ENCODE results near the gene GARNL3. TPM values are rescaled to one million over a fixed set of nuclear protein-coding genes. Genes with fewer than 3 reads are reported as not detected.

Gene GARNL3
- total RNA-seq, 6 experiments from 2014 or later = 4.4 to 9.7 (median 6.1) TPM

DNA sequence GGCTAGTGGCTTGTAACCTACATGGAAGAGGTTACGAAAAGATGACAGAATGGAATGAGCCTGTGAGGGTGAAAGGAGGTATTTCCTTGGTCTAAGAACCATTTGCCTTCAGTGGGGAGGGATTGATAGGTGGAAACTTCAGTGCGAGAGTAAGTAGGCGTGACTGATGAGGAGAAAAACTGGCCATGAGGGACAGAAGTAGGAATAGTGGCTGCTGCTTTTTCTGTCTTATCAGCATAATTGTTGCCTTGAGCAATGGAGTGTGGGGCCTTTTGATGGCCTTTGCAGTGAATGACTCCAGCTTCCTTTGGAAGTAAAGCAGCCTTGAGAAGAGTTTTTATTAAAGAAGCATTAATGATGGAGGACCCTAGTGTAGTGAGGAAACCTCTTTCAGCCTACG, 150.6 kb downstream of the GARNL3 start:
- H3K36me3 ChIP-seq = no peaks in the 10 kb centered on the region
- WGBS (ENCODE audit: insufficient coverage, low coverage, low lambda C conversion rate, missing lambda C conversion rate) = 100% methylated on average over 2 of the region's 4 CpGs
- TF ChIP-seq CTCF (IDR thresholded peaks at IDR 0.05) = no peak
- no peak for TF ChIP-seq POLR2A (IDR thresholded peaks at IDR 0.05)
- H3K27me3 ChIP-seq = no peaks in the 10 kb centered on the region
- H3K4me3 ChIP-seq = no peak overlapping the region
- intact Hi-C loops (cut with DNase I) = no loop called here
- ATAC-seq (no peak), DNase-seq (no peak)
- no peaks in the 10 kb centered on the region for H3K9me3 ChIP-seq
- H3K4me1 ChIP-seq = no peaks in the 10 kb centered on the region
- H3K27ac ChIP-seq = no peak overlapping the region

- no peaks in the 10 kb centered on the region for H3K9me3 ChIP-seq
- H3K36me3 ChIP-seq = no peaks in the 10 kb centered on the region
- no peaks in the 10 kb centered on the region for H3K27me3 ChIP-seq
- DNase-seq = no peak
- no peak overlapping the region for H3K27ac ChIP-seq
- H3K4me3 ChIP-seq = no peak overlapping the region
- intact Hi-C loops (cut with DNase I) = no loop called here
- H3K4me1 ChIP-seq = no peaks in the 10 kb centered on the region
- no peak for ATAC-seq
- TF ChIP-seq CTCF (IDR thresholded peaks at IDR 0.05) (no peak), POLR2A (IDR thresholded peaks at IDR 0.05) (no peak)
- 78% methylated on average over 1 of the region's 1 CpG for WGBS (ENCODE audit: insufficient coverage, low coverage, low lambda C conversion rate, missing lambda C conversion rate)
These were observed 151.1 kb downstream of the GARNL3 start for GRCh38 chr9:127415657-127416056.

GRCh38 chr9:127417131-127418036, 152.8 kb downstream of the GARNL3 start:
- intact Hi-C loops (cut with DNase I) = no loop called here

DNA sequence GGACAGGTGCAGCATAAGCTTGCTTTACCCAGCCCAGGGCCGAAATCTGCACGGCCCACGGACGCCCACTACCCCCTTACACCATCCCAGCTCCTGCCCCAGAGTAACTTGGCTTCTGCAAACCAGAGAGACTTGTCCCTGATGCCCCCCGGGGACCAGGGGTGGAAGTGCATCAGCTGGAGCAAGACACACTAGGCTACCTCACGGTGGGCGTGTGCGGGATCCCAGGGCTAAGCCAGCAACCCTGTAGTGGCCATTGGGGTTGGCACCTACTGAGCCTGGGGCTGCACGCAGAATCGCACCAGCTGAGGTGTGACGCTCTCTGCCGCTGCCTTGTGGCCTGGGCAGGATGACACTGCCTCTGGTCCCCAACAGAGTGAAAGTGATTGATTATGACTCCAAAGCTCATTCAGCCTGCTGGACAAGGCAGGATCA, 153.5 kb downstream of the GARNL3 start:
- peak; percentile 35 to 58 (median 43) for ATAC-seq
- 92% methylated on average over 4 of the region's 12 CpGs for WGBS (ENCODE audit: insufficient coverage, low coverage, low lambda C conversion rate, missing lambda C conversion rate)
- peaks cover 0 to 21% (median 3%) of the 10 kb centered on the region in 4 donors for H3K4me1 ChIP-seq

More at GRCh38 chr9:127417131-127418036, 152.8 kb downstream of the GARNL3 start:
- WGBS (ENCODE audit: insufficient coverage, low coverage, low lambda C conversion rate, missing lambda C conversion rate) = 76% methylated on average over 11 of the region's 15 CpGs
- TF ChIP-seq POLR2A (IDR thresholded peaks at IDR 0.05) (no peak), CTCF (IDR thresholded peaks at IDR 0.05) (no peak)
- no peak overlapping the region for H3K4me3 ChIP-seq
- H3K9me3 ChIP-seq = no peaks in the 10 kb centered on the region
- DNase-seq (no peak), ATAC-seq (peak; percentile 15 to 43 (median 19))
- H3K36me3 ChIP-seq = no peaks in the 10 kb centered on the region
- no peak overlapping the region for H3K27ac ChIP-seq
- H3K27me3 ChIP-seq = no peaks in the 10 kb centered on the region
- H3K4me1 ChIP-seq = peaks cover 0 to 14% (median 1%) of the 10 kb centered on the region in 4 donors

More for the DNA sequence above, 153.5 kb downstream of the GARNL3 start:
- H3K4me3 ChIP-seq = no peak overlapping the region
- intact Hi-C loops (cut with DNase I) = no loop called here
- no peaks in the 10 kb centered on the region for H3K9me3 ChIP-seq
- H3K27ac ChIP-seq = no peak overlapping the region
- TF ChIP-seq CTCF (IDR thresholded peaks at IDR 0.05) = peak in 2 of 4 donors; percentile 20 to 23
- no peak for TF ChIP-seq POLR2A (IDR thresholded peaks at IDR 0.05)
- no peaks in the 10 kb centered on the region for H3K36me3 ChIP-seq
- no peaks in the 10 kb centered on the region for H3K27me3 ChIP-seq
- no peak for DNase-seq

All from right lobe of liver (tissue), 6 donors.